MCF 10A (cell line): Measurements from ENCODE around the gene BCAR3. TPM values are rescaled to one million over a fixed set of nuclear protein-coding genes. Genes with fewer than 3 reads are reported as not detected.

Experiments
- BruUV-seq: library from RNA; stranded (reverse); fragments of 400-500 nt; replicated peaks from 2 replicates; lab custom pipeline; 2021; lab: Mats Ljungman, UMichigan
- CTCF ChIA-PET: fragments of 300-600 bp; sonication (Branson Sonifier 250); formaldehyde crosslinking; extraction: SDS; loops from one replicate; lab custom pipeline; 2021; ENCODE audit warnings: antibody characterized with exemption, inconsistent platforms; lab: Yijun Ruan, JAX
- POLR2A ChIA-PET: fragments of 300-600, 350-650 bp; sonication (Branson Sonifier 250); formaldehyde crosslinking; extraction: SDS; loops from one replicate; lab custom pipeline; 2020; ENCODE audit warnings: antibody characterized with exemption, inconsistent platforms; lab: Yijun Ruan, JAX
- DNase-seq: peaks from one replicate; pipeline ENCODE4 v3.0.0-alpha.2; 2018; ENCODE audit not compliant: unreplicated experiment
- H3K27ac Mint-ChIP-seq: one replicate; pipeline ENCODE4 v1.8.0; 2022; ENCODE audit warnings: mild to moderate bottlenecking, low read depth, mixed read lengths; ENCODE audit not compliant: unreplicated experiment
- H3K27me3 Mint-ChIP-seq: one replicate; pipeline ENCODE4 v1.8.0; 2022; ENCODE audit warnings: mixed read lengths; ENCODE audit not compliant: insufficient read depth, unreplicated experiment
- H3K36me3 Mint-ChIP-seq: one replicate; pipeline ENCODE4 v1.8.0; 2022; ENCODE audit warnings: mild to moderate bottlenecking, moderate library complexity, mixed read lengths; ENCODE audit not compliant: insufficient read depth, unreplicated experiment
- H3K4me1 Mint-ChIP-seq: one replicate; pipeline ENCODE4 v1.8.0; 2022; ENCODE audit warnings: mixed read lengths; ENCODE audit not compliant: insufficient read depth, unreplicated experiment
- H3K4me3 Mint-ChIP-seq: one replicate; pipeline ENCODE4 v1.8.0; 2022; ENCODE audit warnings: mild to moderate bottlenecking, moderate library complexity, mixed read lengths; ENCODE audit not compliant: unreplicated experiment
- H3K9me3 Mint-ChIP-seq: one replicate; pipeline ENCODE4 v1.8.0; 2022; ENCODE audit warnings: mixed read lengths; ENCODE audit not compliant: unreplicated experiment
- CTCF ChIP-seq: fragments of 200-600 bp; IDR thresholded peaks from one replicate; pipeline ENCODE4 v1.8.0; 2022; ENCODE audit warnings: antibody characterized with exemption, mild to moderate bottlenecking; ENCODE audit not compliant: unreplicated experiment
- intact Hi-C: fragments of 100-400 bp; cut with micrococcal nuclease; formaldehyde crosslinking; loops from 2 replicates; pipeline ENCODE4 v1.14.1; 2022
- total RNA-seq: library from RNA; stranded (reverse); gene quantifications from 2 replicates; pipeline ENCODE4 v1.2.3, GENCODE V29; 2022

The BCAR3 gene
- total RNA-seq, 1 experiment from 2014 or later = 130 TPM

GRCh38 chr1:93702111-93702827 is 20.6 kb upstream of the BCAR3 start:
- BruUV-seq = TSS peak; percentile 33
- H3K4me3 Mint-ChIP-seq = peak overlapping the region; percentile 47
- H3K9me3 Mint-ChIP-seq = no peaks in the 10 kb centered on the region
- DNase-seq = peak; percentile 88
- TF ChIP-seq CTCF = no peak
- intact Hi-C loops = no loop called here
- peaks cover 6% of the 10 kb centered on the region for H3K36me3 Mint-ChIP-seq
- peaks cover 26% of the 10 kb centered on the region for H3K4me1 Mint-ChIP-seq
- peak overlapping the region; percentile 95 for H3K27ac Mint-ChIP-seq
- ChIA-PET CTCF (interaction anchor here (0.7 to 4.2 kb wide), 15 partner anchors 9 to 138 kb away, joined by 3 to 37 read pairs (median 4); no protein-coding TSS in a partner anchor), POLR2A (interaction anchor here (0.6 to 3.8 kb wide), 28 partner anchors 9 to 305 kb away, joined by 3 to 46 read pairs (median 6); partner anchors contain the start of genes BCAR3 and DNTTIP2)
- no peaks in the 10 kb centered on the region for H3K27me3 Mint-ChIP-seq

GRCh38 chr1:93701629-93702028 is 20.0 kb upstream of the BCAR3 start:
- Mint-ChIP-seq H3K4me3 (peak overlapping the region; percentile 47), H3K4me1 (peaks cover 26% of the 10 kb centered on the region), H3K27ac (peak overlapping the region; percentile 95), H3K27me3 (no peaks in the 10 kb centered on the region), H3K9me3 (no peaks in the 10 kb centered on the region), H3K36me3 (peaks cover 6% of the 10 kb centered on the region)
- TF ChIP-seq CTCF = no peak
- intact Hi-C loops = loop anchor here (1.0 kb wide), 1 partner anchor 8 kb away; no protein-coding TSS in a partner anchor
- ChIA-PET CTCF (interaction anchor here (0.5 to 4.2 kb wide), 10 partner anchors 8 to 820 kb away, joined by 3 to 37 read pairs (median 4); no protein-coding TSS in a partner anchor), POLR2A (interaction anchor here (0.7 to 3.8 kb wide), 17 partner anchors 9 to 177 kb away, joined by 3 to 46 read pairs (median 10); partner anchors contain the start of genes BCAR3 and DNTTIP2)
- BruUV-seq = no TSS peak
- DNase-seq = peak; percentile 99

GRCh38 chr1:93700532-93701469 is 19.2 kb upstream of the BCAR3 start:
- Mint-ChIP-seq H3K36me3 (peaks cover 6% of the 10 kb centered on the region), H3K9me3 (no peaks in the 10 kb centered on the region), H3K4me1 (peaks cover 26% of the 10 kb centered on the region), H3K27me3 (no peaks in the 10 kb centered on the region), H3K27ac (peak overlapping the region; percentile 95), H3K4me3 (no peak overlapping the region)
- POLR2A ChIA-PET = interaction anchor here (0.8 to 3.8 kb wide), 10 partner anchors 9 to 177 kb away, joined by 3 to 44 read pairs (median 6); partner anchors contain the start of gene BCAR3
- intact Hi-C loops = loop anchor here (1.0 kb wide), 1 partner anchor 8 kb away; no protein-coding TSS in a partner anchor
- CTCF ChIA-PET = interaction anchor here (0.5 to 4.2 kb wide), 7 partner anchors 13 to 819 kb away, joined by 3 to 37 read pairs (median 3); no protein-coding TSS in a partner anchor
- DNase-seq = no peak
- BruUV-seq = no TSS peak
- TF ChIP-seq CTCF = no peak
